K562 (cell line): Measurements from ENCODE around the gene RTBDN. TPM values are rescaled to one million over a fixed set of nuclear protein-coding genes. Genes with fewer than 3 reads are reported as not detected.
A peak's percentile ranks its signal among the peaks of the same experiment; 100 is the strongest.

Experiments
- BDP1 ChIP-seq: IDR thresholded peaks from 3 replicates; pipeline ENCODE4 v1.6.1; 2011; ENCODE audit not compliant: insufficient read length, insufficient read depth
- CCAR2 ChIP-seq: fragments of 200-400 bp; formaldehyde crosslinking; IDR thresholded peaks from 2 replicates; pipeline ENCODE4 v1.6.1; 2017; ENCODE audit warnings: mild to moderate bottlenecking, low read depth, low read length
- DEAF1 ChIP-seq: fragments of 450-650 bp; formaldehyde crosslinking; IDR thresholded peaks from 2 replicates; pipeline ENCODE4 v1.4.0; 2020; ENCODE audit warnings: mild to moderate bottlenecking, moderate library complexity
- FOXA3 ChIP-seq, 2 experiments: fragments of 450-650 bp in 1 of 2; sonication (generic) in 1 of 2; formaldehyde crosslinking; IDR thresholded peaks in 1 of 2; conservative IDR thresholded peaks in 1 of 2; 2 replicates each; pipeline versions ENCODE4 v1.4.0 to v1.8.0; 2020 to 2022; ENCODE audit warnings: mild to moderate bottlenecking in 2 of 2, missing genetic modification reagents in 1 of 2
- GATA2 ChIP-seq: sonication (generic); formaldehyde crosslinking; IDR thresholded peaks from 2 replicates; pipeline ENCODE4 v1.4.0; 2020; ENCODE audit warnings: mild to moderate bottlenecking, missing genetic modification reagents
- HDGF ChIP-seq: fragments of 450-650 bp; IDR thresholded peaks from 2 replicates; pipeline ENCODE4 v1.6.1; 2016
- MECOM ChIP-seq: fragments of 250-450 bp; sonication (Bioruptor Pico); IDR thresholded peaks from 2 replicates; pipeline ENCODE4 v1.8.0; 2022; ENCODE audit warnings: inconsistent platforms
- PTBP1 ChIP-seq: fragments of 200-400 bp; formaldehyde crosslinking; IDR thresholded peaks from 2 replicates; pipeline ENCODE4 v1.6.1; 2017; ENCODE audit warnings: low read depth, low read length
- TBL1XR1 ChIP-seq, 2 experiments: IDR thresholded peaks; 2 replicates each; pipeline ENCODE4 v1.6.1; 2012; ENCODE audit warnings: improper control_type of control experiment in 2 of 2, low read length in 2 of 2, mild to moderate bottlenecking in 1 of 2
- TEAD4 ChIP-seq, 2 experiments: sonication (generic) in 1 of 2; formaldehyde crosslinking in 1 of 2; IDR thresholded peaks; 2 replicates each; pipeline versions ENCODE4 v1.6.1 to v1.8.0; 2012 to 2022; ENCODE audit warnings: borderline replicate concordance in 1 of 2, inconsistent platforms in 1 of 2, low read length in 1 of 2, mild to moderate bottlenecking in 1 of 2, missing genetic modification reagents in 1 of 2
- THRA ChIP-seq: fragments of 450-650 bp; IDR thresholded peaks from 2 replicates; pipeline ENCODE4 v1.6.1; 2017; ENCODE audit warnings: mild to moderate bottlenecking, moderate library complexity
- TRIM24 ChIP-seq, 2 experiments: fragments of 450-650 bp; IDR thresholded peaks; 2 replicates each; pipeline ENCODE4 v1.6.1; 2016
- ZBED1 ChIP-seq: IDR thresholded peaks from 2 replicates; pipeline ENCODE4 v1.6.1; 2014
- ZBTB34 ChIP-seq: fragments of 250-450 bp; sonication (Bioruptor Pico); IDR thresholded peaks from 2 replicates; pipeline ENCODE4 v1.8.0; 2021; ENCODE audit warnings: mild to moderate bottlenecking, moderate library complexity
- ZFP30 ChIP-seq: fragments of 250-450 bp; sonication (Bioruptor Pico); IDR thresholded peaks from 2 replicates; pipeline ENCODE4 v1.8.0; 2022; ENCODE audit warnings: moderate library complexity, mild to moderate bottlenecking, inconsistent platforms, borderline replicate concordance
- ZFX ChIP-seq: sonication (generic); formaldehyde crosslinking; IDR thresholded peaks from 2 replicates; pipeline ENCODE4 v1.8.0; 2022; ENCODE audit warnings: mild to moderate bottlenecking, missing genetic modification reagents, moderate library complexity
- ZNF3 ChIP-seq: fragments of 250-450 bp; sonication (Bioruptor Pico); IDR thresholded peaks from 2 replicates; pipeline ENCODE4 v1.5.0; 2021; ENCODE audit warnings: mild to moderate bottlenecking, moderate library complexity
- ZNF77 ChIP-seq: fragments of 250-450 bp; sonication (Bioruptor Pico); IDR thresholded peaks from 2 replicates; pipeline ENCODE4 v1.5.0; 2020
- polyA plus RNA-seq, 8 experiments: library from polyadenylated mRNA; depleted of rRNA in 4 of 8; stranded (reverse) in 5 of 8; unstranded in 3 of 8; fragments of >200 nt; fragmentation: Nextera tagmentation in 2 of 8; fragmentation: Illumina TruSeq in 1 of 8; extraction: Ambion mirVana in 2 of 8; extraction: Trizol in 1 of 8; gene quantifications; 2 replicates each; pipeline versions ENCODE4 v1.2.1 to v1.2.3, GENCODE V29; 2011 to 2014; ENCODE audit warnings: inconsistent platforms in 1 of 8, missing spikeins in 1 of 8
- total RNA-seq, 7 experiments: library from RNA; depleted of rRNA in 6 of 7; stranded (reverse); fragments of >200 nt in 6 of 7; fragmentation: Illumina TruSeq in 2 of 7; extraction: Trizol in 2 of 7; gene quantifications; 2 replicates each; pipeline versions ENCODE4 v1.2.1 to v1.2.3, GENCODE V29; 2011 to 2021; ENCODE audit warnings: low replicate concordance in 1 of 7
- TF ChIP-seq, protein P1 (sequence below): fragments of 450-650 bp; IDR thresholded peaks from 2 replicates; pipeline ENCODE4 v1.6.1; 2014; ENCODE audit warnings: low read depth, mild to moderate bottlenecking, moderate library complexity, borderline replicate concordance
- TF ChIP-seq, protein P2 (sequence below): fragments of 250-450 bp; sonication (Bioruptor Pico); IDR thresholded peaks from 2 replicates; pipeline ENCODE4 v1.5.1; 2021; ENCODE audit warnings: mild to moderate bottlenecking
- TF ChIP-seq, protein P3 (sequence below): fragments of 250-450 bp; sonication (Bioruptor Pico); IDR thresholded peaks from 2 replicates; pipeline ENCODE4 v1.5.0; 2020; ENCODE audit warnings: mild to moderate bottlenecking

Gene RTBDN
- total and polyA plus RNA-seq, 9 of the 15 experiments (the other 6 are each of a cell fraction or from before 2014, with no cell fraction given) = 0.20 to 2.3 (median 0.72) TPM; not detected in 1

DNA sequence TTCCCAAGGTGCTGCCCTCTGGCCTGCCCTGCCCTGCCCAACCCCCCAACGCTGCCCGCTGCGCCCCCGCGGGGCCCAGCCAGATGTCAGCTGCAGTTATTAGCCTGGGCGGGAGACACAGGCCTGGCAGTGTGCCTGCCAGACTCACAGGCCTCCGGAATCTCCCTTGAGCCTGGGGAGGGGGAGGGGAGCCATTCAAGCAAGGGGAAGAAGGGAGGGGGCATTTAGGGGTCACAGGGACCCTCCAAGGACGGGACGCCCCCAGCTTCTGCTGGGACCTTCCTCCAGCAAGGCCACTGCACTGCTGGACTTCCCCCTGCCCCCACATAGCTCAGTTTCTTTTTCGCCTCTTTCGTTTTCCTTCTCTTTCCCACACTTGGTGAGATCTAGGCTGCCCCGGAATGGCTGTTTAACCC, 45.7 kb downstream of the RTBDN start (continued):
- no peak for TF ChIP-seq PTBP1
- no peak for TF ChIP-seq CCAR2
- TF ChIP-seq, protein P1, sequence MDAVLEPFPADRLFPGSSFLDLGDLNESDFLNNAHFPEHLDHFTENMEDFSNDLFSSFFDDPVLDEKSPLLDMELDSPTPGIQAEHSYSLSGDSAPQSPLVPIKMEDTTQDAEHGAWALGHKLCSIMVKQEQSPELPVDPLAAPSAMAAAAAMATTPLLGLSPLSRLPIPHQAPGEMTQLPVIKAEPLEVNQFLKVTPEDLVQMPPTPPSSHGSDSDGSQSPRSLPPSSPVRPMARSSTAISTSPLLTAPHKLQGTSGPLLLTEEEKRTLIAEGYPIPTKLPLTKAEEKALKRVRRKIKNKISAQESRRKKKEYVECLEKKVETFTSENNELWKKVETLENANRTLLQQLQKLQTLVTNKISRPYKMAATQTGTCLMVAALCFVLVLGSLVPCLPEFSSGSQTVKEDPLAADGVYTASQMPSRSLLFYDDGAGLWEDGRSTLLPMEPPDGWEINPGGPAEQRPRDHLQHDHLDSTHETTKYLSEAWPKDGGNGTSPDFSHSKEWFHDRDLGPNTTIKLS = no peak
- peak; percentile 60 for TF ChIP-seq ZFX (CRISPR knock-in tag)
- no peak for TF ChIP-seq DEAF1 (CRISPR knock-in tag)
- TF ChIP-seq ZBTB34 = no peak
- TF ChIP-seq FOXA3 (CRISPR knock-in tag; conservative IDR thresholded peaks at IDR 0.05 in 1 of 2, IDR thresholded peaks at IDR 0.05 in 1 of 2) = no peak
- TF ChIP-seq HDGF = no peak
- TF ChIP-seq, protein P2, sequence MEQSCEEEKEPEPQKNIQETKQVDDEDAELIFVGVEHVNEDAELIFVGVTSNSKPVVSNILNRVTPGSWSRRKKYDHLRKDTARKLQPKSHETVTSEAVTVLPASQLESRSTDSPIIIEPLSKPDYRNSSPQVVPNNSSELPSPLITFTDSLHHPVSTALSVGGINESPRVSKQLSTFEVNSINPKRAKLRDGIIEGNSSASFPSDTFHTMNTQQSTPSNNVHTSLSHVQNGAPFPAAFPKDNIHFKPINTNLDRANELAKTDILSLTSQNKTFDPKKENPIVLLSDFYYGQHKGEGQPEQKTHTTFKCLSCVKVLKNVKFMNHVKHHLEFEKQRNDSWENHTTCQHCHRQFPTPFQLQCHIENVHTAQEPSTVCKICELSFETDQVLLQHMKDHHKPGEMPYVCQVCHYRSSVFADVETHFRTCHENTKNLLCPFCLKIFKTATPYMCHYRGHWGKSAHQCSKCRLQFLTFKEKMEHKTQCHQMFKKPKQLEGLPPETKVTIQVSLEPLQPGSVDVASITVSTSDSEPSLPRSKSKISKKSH (CRISPR knock-in tag) = no peak
- no peak for TF ChIP-seq THRA
- TF ChIP-seq ZFP30 (CRISPR knock-in tag) = no peak
- no peak for TF ChIP-seq BDP1
- no peak for TF ChIP-seq ZNF3 (CRISPR knock-in tag)
- no peak for TF ChIP-seq MECOM
- no peak; a peak in 1 of 4 replicates for TF ChIP-seq TBL1XR1 (IDR thresholded peaks at IDR 0.05; ENCODE audit: low read length in 2 of 2)
- TF ChIP-seq TRIM24 (IDR thresholded peaks at IDR 0.05) = peak in 1 of 2 experiments; percentile 6; a peak in 1 of 4 replicates
- TF ChIP-seq GATA2 = no peak
- TF ChIP-seq, protein P3, sequence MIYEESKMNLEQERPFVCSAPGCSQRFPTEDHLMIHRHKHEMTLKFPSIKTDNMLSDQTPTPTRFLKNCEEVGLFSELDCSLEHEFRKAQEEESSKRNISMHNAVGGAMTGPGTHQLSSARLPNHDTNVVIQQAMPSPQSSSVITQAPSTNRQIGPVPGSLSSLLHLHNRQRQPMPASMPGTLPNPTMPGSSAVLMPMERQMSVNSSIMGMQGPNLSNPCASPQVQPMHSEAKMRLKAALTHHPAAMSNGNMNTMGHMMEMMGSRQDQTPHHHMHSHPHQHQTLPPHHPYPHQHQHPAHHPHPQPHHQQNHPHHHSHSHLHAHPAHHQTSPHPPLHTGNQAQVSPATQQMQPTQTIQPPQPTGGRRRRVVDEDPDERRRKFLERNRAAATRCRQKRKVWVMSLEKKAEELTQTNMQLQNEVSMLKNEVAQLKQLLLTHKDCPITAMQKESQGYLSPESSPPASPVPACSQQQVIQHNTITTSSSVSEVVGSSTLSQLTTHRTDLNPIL (CRISPR knock-in tag) = no peak
- no peak for TF ChIP-seq ZBED1
- no peak for TF ChIP-seq ZNF77 (CRISPR knock-in tag)
- no peak for TF ChIP-seq TEAD4 (IDR thresholded peaks at IDR 0.05; ENCODE audit: low read length)
- no peak for TF ChIP-seq TEAD4 (CRISPR knock-in tag; IDR thresholded peaks at IDR 0.05; ENCODE audit: borderline replicate concordance)
